Mucosa of descending colon (tissue), 3 donors: Measurements from ENCODE around the gene ACTR8. TPM values are rescaled to one million over a fixed set of nuclear protein-coding genes. Genes with fewer than 3 reads are reported as not detected.

Experiments
- ATAC-seq: fragments of 200-7000 bp; cut with Tn5 transposase; one replicate; pipeline ENCODE4 v1.9.1; 2020; ENCODE audit warnings: mild to moderate bottlenecking, moderate library complexity
- DNase-seq, 3 donors: peaks; one replicate each; pipeline ENCODE4 v3.0.0-alpha.2; 2020
- H3K36me3 ChIP-seq: fragments of 200-600 bp; one replicate; pipeline ENCODE4 v1.8.0; 2021; ENCODE audit warnings: low read depth, mild to moderate bottlenecking
- H3K4me1 ChIP-seq: fragments of 200-600 bp; one replicate; pipeline ENCODE4 v1.8.0; 2021; ENCODE audit warnings: low read depth, mild to moderate bottlenecking
- H3K4me3 ChIP-seq: fragments of 200-600 bp; one replicate; pipeline ENCODE4 v1.8.0; 2021; ENCODE audit warnings: mild to moderate bottlenecking
- H3K9me3 ChIP-seq: fragments of 200-600 bp; one replicate; pipeline ENCODE4 v1.8.0; 2021; ENCODE audit warnings: mild to moderate bottlenecking
- intact Hi-C, 2 donors: fragments of 100-400 bp; cut with DNase I in 1 of 2; cut with micrococcal nuclease in 1 of 2; formaldehyde crosslinking; loops; one replicate each; pipeline versions ENCODE4 v1.11.0 to v1.11.1; 2022; cut with DNase I, micrococcal nuclease
- total RNA-seq, 3 donors: library from RNA; stranded (reverse); fragmentation: NEBNext Ultra II Directional in 2 of 3; extraction: Animal tissue kit (Norgen Biotek cat#: 25700) in 2 of 3; gene quantifications; one replicate each; pipeline versions ENCODE4 v1.2.1 to v1.2.4, GENCODE V29; 2021 to 2023
- TF ChIP-seq, protein P1 (sequence below): fragments of 200-600 bp; IDR thresholded peaks from one replicate; pipeline ENCODE4 v1.8.0; 2022; ENCODE audit warnings: antibody characterized with exemption, mild to moderate bottlenecking
- donor health status: DM: no; HTN: no; CAD: no; lungs with moderate emphysema.
- donor health status: DM: no; HTN: no; CAD: no.
- donor health status: DM: no; HTN: yes; CAD: no.

Gene ACTR8
- total RNA-seq, 3 donors from 2014 or later, result 29.1 to 36.0 (median 34.1) TPM

DNA sequence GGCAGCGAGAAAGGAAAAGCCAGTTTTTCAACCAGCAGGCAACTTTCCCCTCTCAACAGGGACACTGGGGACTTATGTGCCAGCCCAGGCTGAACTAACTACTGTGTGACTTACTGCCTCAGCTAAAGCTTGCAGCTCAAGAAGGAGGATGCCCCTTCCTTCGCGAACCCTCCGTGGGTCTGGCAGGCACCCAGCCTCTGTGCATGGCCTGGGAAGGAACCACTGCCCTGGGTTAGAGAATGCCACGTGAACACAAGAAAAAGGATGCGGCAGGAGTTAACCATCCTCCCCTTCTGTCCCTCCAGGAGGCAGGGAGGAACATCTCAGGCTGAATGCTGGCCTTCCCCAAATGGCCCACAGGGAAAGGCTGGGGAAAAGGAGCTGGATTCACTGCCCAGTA is 64.7 kb downstream of the ACTR8 start:
- no peaks in the 10 kb centered on the region for H3K4me1 ChIP-seq
- no peaks in the 10 kb centered on the region for H3K9me3 ChIP-seq
- ATAC-seq (no peak), DNase-seq (no peak)
- intact Hi-C loops, result no loop called here
- H3K36me3 ChIP-seq, result no peaks in the 10 kb centered on the region
- no peak overlapping the region for H3K4me3 ChIP-seq
- TF ChIP-seq, protein P1, sequence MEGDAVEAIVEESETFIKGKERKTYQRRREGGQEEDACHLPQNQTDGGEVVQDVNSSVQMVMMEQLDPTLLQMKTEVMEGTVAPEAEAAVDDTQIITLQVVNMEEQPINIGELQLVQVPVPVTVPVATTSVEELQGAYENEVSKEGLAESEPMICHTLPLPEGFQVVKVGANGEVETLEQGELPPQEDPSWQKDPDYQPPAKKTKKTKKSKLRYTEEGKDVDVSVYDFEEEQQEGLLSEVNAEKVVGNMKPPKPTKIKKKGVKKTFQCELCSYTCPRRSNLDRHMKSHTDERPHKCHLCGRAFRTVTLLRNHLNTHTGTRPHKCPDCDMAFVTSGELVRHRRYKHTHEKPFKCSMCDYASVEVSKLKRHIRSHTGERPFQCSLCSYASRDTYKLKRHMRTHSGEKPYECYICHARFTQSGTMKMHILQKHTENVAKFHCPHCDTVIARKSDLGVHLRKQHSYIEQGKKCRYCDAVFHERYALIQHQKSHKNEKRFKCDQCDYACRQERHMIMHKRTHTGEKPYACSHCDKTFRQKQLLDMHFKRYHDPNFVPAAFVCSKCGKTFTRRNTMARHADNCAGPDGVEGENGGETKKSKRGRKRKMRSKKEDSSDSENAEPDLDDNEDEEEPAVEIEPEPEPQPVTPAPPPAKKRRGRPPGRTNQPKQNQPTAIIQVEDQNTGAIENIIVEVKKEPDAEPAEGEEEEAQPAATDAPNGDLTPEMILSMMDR, result no peak

Other genes with a start within 250 kb of the ACTR8 start
- gene CHDH, start 35.7 kb downstream of the ACTR8 start, total RNA-seq, result 10 to 100 TPM; 16.5 to 24.1 (median 22.1) TPM
- gene IL17RB, start 35.6 kb downstream of the ACTR8 start, total RNA-seq, result 10 to 100 TPM; 10.3 to 13.4 (median 10.9) TPM
- gene SELENOK, start 9.7 kb upstream of the ACTR8 start, total RNA-seq, result 10 to 100 TPM; 37.2 to 56.2 (median 47.2) TPM
- 1 to 10 TPM in 1 of 3 donors, under 1 TPM in 2; 0.34 to 3.5 (median 0.55) TPM for gene CACNA2D3, start 240.4 kb upstream of the ACTR8 start, total RNA-seq